Large intestine (tissue), 3 donors: ENCODE data around the gene MAD1L1. TPM values are rescaled to one million over a fixed set of nuclear protein-coding genes. Genes with fewer than 3 reads are reported as not detected.

Source experiments
- DNase-seq, 2 donors: peaks; one replicate each; pipeline versions ENCODE4 v3.0.0 to v3.0.0-alpha.2; 2013
- H3K27ac ChIP-seq: one replicate; pipeline ENCODE4 v1.5.1; 2013; ENCODE audit warnings: low read length
- H3K27me3 ChIP-seq: 2 replicates; pipeline ENCODE4 v1.6.1; 2013; ENCODE audit warnings: low read length; ENCODE audit not compliant: control insufficient read depth, insufficient read depth
- H3K36me3 ChIP-seq: 2 replicates; pipeline ENCODE4 v1.6.1; 2013; ENCODE audit warnings: low read length; ENCODE audit not compliant: control insufficient read depth, insufficient read depth
- H3K4me1 ChIP-seq: one replicate; pipeline ENCODE4 v1.6.1; 2013; ENCODE audit warnings: low read length; ENCODE audit not compliant: control insufficient read depth, insufficient read depth
- H3K4me3 ChIP-seq: one replicate; pipeline ENCODE4 v1.5.1; 2013; ENCODE audit warnings: low read length
- H3K9me3 ChIP-seq: one replicate; pipeline ENCODE4 v1.6.1; 2013; ENCODE audit warnings: mild to moderate bottlenecking, low read depth, low read length, moderate library complexity; ENCODE audit not compliant: control insufficient read depth
- WGBS: methylation state at CpG from one replicate; pipeline ENCODE4 v1.1.5; 2013; ENCODE audit warnings: low lambda C conversion rate; ENCODE audit not compliant: insufficient coverage; 5-methylcytosine and 5-hydroxymethylcytosine counted together
- polyA plus RNA-seq: library from polyadenylated mRNA; unstranded; fragments of 120-200 nt; gene quantifications from one replicate; pipeline ENCODE4 v1.2.1, GENCODE V29; 2013

The MAD1L1 gene
- polyA plus RNA-seq, 1 donor = 15.1 TPM

- Histone ChIP-seq H3K27me3 (no peaks in the 10 kb centered on the region), H3K4me3 (no peak overlapping the region), H3K4me1 (no peaks in the 10 kb centered on the region), H3K27ac (no peak overlapping the region), H3K36me3 (peaks cover 76% of the 10 kb centered on the region), H3K9me3 (no peaks in the 10 kb centered on the region)
- DNase-seq = no peak
- no CpG with 5 or more reads among the region's 9 CpGs for WGBS
Observed at GRCh38 chr7:2259480-2259879, 26.7 kb upstream of the MAD1L1 start.

- Histone ChIP-seq H3K4me1 (no peaks in the 10 kb centered on the region), H3K27me3 (no peaks in the 10 kb centered on the region), H3K9me3 (no peaks in the 10 kb centered on the region), H3K36me3 (peaks cover 76% of the 10 kb centered on the region), H3K27ac (no peak overlapping the region), H3K4me3 (no peak overlapping the region)
- no peak for DNase-seq
- no CpG with 5 or more reads among the region's 34 CpGs for WGBS
Observed at GRCh38 chr7:2258661-2259365, 26.1 kb upstream of the MAD1L1 start.

DNA sequence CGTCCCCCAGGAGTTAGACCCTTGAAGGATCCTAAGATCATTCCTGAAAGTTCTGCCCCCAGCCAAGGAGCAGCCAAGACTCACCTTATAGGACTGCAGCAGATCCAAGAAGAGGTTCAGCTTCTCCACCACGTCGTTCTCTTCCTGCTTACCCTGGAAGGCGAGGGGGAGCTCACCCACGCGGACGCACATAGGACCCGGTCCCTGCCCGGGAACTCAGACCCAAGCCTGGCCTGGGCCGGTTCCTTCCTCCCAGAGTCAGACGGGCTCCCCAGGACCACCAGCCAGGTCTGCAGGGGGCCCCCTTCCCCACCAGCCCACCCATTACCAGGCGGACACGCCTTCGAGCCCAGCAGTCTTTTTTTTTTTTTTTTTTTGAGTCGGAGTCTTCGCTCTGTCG lies 24.9 kb upstream of the MAD1L1 start:
- peaks cover 76% of the 10 kb centered on the region for H3K36me3 ChIP-seq

GRCh38 chr7:2257046-2257551 lies 24.4 kb upstream of the MAD1L1 start:
- WGBS = no CpG with 5 or more reads among the region's 38 CpGs
- Histone ChIP-seq H3K27me3 (no peaks in the 10 kb centered on the region), H3K4me3 (no peak overlapping the region), H3K4me1 (no peaks in the 10 kb centered on the region), H3K9me3 (no peaks in the 10 kb centered on the region), H3K27ac (no peak overlapping the region), H3K36me3 (peaks cover 71% of the 10 kb centered on the region)
- DNase-seq = no peak

More for the DNA sequence above, 24.9 kb upstream of the MAD1L1 start:
- no peak for DNase-seq
- no peaks in the 10 kb centered on the region for H3K27me3 ChIP-seq
- WGBS = no CpG with 5 or more reads among the region's 17 CpGs
- no peaks in the 10 kb centered on the region for H3K4me1 ChIP-seq
- H3K4me3 ChIP-seq = no peak overlapping the region
- no peaks in the 10 kb centered on the region for H3K9me3 ChIP-seq
- H3K27ac ChIP-seq = no peak overlapping the region

DNA sequence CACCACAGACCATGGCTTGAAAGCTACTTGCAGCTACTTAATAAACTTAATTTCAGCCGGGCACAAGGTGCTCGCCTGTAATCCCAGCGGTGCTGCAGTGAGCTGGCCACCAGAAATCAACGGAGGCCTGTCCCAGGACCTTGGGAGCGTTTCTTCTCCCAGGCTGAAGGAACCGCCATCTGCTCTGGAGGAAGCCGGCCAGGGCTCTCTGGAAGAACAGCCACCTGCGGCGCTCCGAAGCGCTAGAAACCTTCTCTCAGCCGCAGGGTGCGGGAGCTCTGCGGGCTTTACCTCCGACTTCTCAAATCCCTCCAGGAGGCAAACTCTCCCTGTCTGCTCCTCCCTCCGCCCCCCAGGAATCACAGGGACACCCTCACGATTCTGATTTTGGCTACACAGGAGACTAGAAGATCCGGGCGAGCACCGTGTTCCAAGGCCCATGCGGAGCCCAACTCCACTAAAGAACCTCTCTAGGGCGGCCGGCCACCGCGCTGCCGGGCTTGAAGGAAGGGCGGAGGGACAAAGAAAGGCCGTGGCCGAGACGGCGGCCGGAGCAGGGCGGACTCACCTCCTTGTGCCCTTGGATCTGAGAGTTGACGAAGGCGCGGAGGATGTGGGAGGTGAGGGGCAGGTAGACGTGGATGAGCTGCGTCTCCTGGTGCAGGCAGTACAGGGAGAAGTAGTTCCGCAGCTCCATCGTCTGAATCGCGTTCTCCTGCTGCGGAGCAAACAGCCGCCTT lies 23.7 kb upstream of the MAD1L1 start:
- H3K36me3 ChIP-seq = peaks cover 67% of the 10 kb centered on the region
- no peak overlapping the region for H3K4me3 ChIP-seq
- no peaks in the 10 kb centered on the region for H3K4me1 ChIP-seq
- no peaks in the 10 kb centered on the region for H3K9me3 ChIP-seq
- WGBS = 80% methylated on average over 1 of the region's 44 CpGs
- no peaks in the 10 kb centered on the region for H3K27me3 ChIP-seq
- H3K27ac ChIP-seq = no peak overlapping the region
- no peak for DNase-seq

DNA sequence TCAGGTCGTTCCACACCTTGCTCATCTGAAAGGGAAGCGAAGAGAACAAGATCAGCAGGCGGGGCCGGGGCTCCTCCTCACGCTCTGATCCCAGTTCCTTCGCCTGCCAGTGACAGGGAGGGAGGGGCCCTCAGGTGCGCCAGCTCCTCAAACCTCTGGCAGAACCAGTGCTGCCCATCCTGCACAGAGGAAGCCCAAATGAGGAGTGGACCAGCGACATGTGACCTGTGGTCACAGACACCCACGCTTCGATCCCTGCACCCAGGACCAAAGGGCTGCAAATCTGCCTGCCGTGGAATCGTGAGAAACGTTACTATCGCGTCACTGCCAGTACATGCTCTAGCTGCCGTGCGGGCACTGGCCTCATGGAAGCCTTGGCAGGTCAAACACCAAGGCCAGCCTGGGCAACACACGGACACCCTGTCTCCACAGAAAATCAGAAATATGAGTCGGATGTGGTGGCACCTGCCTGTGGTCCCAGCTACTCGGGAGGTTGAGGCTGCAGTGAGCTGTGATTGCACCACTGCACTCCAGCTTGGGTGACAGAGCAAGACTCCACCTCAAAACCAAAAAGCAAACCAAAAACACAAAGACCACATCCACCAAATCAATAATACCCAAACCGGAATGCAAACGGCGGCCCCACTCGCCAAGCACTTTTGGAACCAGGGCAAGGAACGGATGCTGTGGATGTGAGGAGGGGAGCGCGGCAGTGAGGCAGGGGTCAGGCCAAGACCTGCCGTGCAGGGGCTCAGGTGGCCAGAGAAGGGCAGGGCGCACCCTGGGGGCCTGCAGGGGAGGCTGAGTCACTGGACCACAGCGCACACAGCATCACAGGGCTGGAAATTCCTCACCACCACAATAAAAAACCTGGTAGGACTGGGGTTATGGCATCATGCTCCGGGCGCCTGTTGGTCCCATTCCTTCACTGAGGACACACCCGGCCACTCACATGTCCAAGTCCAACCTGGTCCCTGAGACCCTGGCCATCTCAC lies 22.7 kb upstream of the MAD1L1 start:
- Histone ChIP-seq H3K36me3 (peaks cover 67% of the 10 kb centered on the region), H3K4me3 (no peak overlapping the region), H3K9me3 (no peaks in the 10 kb centered on the region), H3K27me3 (no peaks in the 10 kb centered on the region), H3K4me1 (no peaks in the 10 kb centered on the region), H3K27ac (no peak overlapping the region)
- DNase-seq = no peak
- WGBS = no CpG with 5 or more reads among the region's 33 CpGs

GRCh38 chr7:2254429-2255144 lies 21.8 kb upstream of the MAD1L1 start:
- Histone ChIP-seq H3K27me3 (no peaks in the 10 kb centered on the region), H3K4me1 (peaks cover 1% of the 10 kb centered on the region), H3K36me3 (peaks cover 69% of the 10 kb centered on the region), H3K9me3 (no peaks in the 10 kb centered on the region), H3K4me3 (no peak overlapping the region), H3K27ac (no peak overlapping the region)
- WGBS = no CpG with 5 or more reads among the region's 31 CpGs
- no peak for DNase-seq

DNA sequence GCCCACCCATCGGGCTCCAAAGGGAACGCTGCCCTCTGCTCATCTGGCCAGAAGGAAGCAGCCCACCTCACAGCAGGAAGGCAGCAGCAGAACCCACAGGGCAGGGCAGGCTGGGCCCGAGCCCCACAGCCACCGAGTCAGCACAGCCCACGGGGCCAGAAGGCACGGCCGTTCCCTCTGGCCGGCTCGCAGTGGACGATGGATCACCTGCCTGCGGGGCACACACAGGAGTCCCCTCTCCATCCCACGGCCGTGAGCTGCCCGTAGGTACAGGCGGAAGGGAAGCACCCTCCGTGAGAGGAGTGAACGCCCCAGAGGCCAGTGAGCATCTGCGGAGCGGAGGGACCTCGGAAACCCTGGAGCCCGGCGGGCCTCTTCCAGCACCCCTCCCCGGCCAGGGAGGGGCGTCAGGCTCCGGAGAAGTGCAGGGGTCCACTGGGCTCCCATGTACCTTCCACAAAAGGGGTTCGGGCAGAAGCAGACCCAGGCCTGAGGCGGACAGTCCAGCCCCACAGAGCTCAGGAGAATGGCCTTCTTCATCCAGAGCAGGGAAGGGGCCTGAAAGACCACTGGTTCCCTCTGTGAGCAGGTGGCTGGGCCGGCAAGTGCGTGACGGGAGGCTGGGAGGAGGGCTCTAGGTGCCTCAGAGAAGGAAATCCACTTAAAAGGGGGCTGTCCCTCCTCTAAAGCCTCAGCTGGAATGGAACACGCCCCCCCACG lies 20.9 kb upstream of the MAD1L1 start:
- H3K9me3 ChIP-seq = no peaks in the 10 kb centered on the region
- WGBS = no CpG with 5 or more reads among the region's 32 CpGs

GRCh38 chr7:2253021-2253420 lies 20.3 kb upstream of the MAD1L1 start:
- Histone ChIP-seq H3K4me3 (no peak overlapping the region), H3K27ac (no peak overlapping the region), H3K36me3 (peaks cover 58% of the 10 kb centered on the region), H3K27me3 (no peaks in the 10 kb centered on the region), H3K9me3 (no peaks in the 10 kb centered on the region), H3K4me1 (peaks cover 3% of the 10 kb centered on the region)
- no CpG with 5 or more reads among the region's 9 CpGs for WGBS
- no peak for DNase-seq

More for the DNA sequence above, 20.9 kb upstream of the MAD1L1 start:
- H3K27me3 ChIP-seq = no peaks in the 10 kb centered on the region
- DNase-seq = no peak
- H3K36me3 ChIP-seq = peaks cover 63% of the 10 kb centered on the region
- peaks cover 3% of the 10 kb centered on the region for H3K4me1 ChIP-seq
- H3K27ac ChIP-seq = no peak overlapping the region
- H3K4me3 ChIP-seq = no peak overlapping the region
